ENCODE results near the gene MRPL34. TPM values are rescaled to one million over a fixed set of nuclear protein-coding genes. Genes with fewer than 3 reads are reported as not detected.
A peak's percentile ranks its signal among the peaks of the same experiment; 100 is the strongest.

MRPL34 gene
- total and polyA plus RNA-seq, 9 of the 15 experiments (the other 6 are each of a cell fraction or from before 2014, with no cell fraction given), result 11.5 to 256 (median 72.5) TPM

- Histone ChIP-seq H3K4me1 (replicated peaks in 1 of 2; ENCODE audit: control insufficient read depth in 2 of 2, insufficient read depth in 2 of 2, low read length in 2 of 2) (peaks cover 3 to 57% of the 10 kb centered on the region in 2 experiments; a peak in 4 of 5 replicates), H3K9me3 (replicated peaks; ENCODE audit: control insufficient read depth, insufficient read depth, low read depth, low read length) (no peaks in the 10 kb centered on the region), H3K79me2 (ENCODE audit: control insufficient read depth, insufficient read depth, low read length) (no peaks in the 10 kb centered on the region), H3K9me1 (ENCODE audit: control insufficient read depth, insufficient read depth, low read length) (peaks cover 4% of the 10 kb centered on the region), H3K36me3 (ENCODE audit: control insufficient read depth, insufficient read depth, low read length) (peaks cover 29% of the 10 kb centered on the region), H3K4me2 (ENCODE audit: insufficient read depth, low read length) (no peak overlapping the region), H3K27ac (ENCODE audit: extremely low read depth, low read depth, low read length) (no peak overlapping the region), H4K20me1 (replicated peaks; ENCODE audit: control insufficient read depth, insufficient read depth, low read length) (no peaks in the 10 kb centered on the region; the same call in 1 of the 2 replicates), H3K4me3 (no peak overlapping the region), H2AFZ (ENCODE audit: low read depth, low read length) (no peak overlapping the region), H3K27me3 (ENCODE audit: control insufficient read depth in 2 of 2, insufficient read depth in 2 of 2, low read length in 2 of 2) (no peaks in the 10 kb centered on the region), H3K9ac (ENCODE audit: insufficient read depth in 1 of 2, low read depth in 2 of 2, low read length in 2 of 2) (no peak overlapping the region)
- DNase-seq (ENCODE audit: extremely low read depth in 1 of 4, low spot score in 3 of 4), result no peak
- 87% methylated on average over 16 of the region's 20 CpGs for WGBS (ENCODE audit: insufficient coverage, low coverage, missing lambda C conversion rate)
- no TSS peak for BruUV-seq (replicated peaks)
- ATAC-seq, result no peak
- in situ Hi-C loops (cut with MboI), result no loop called here
- intact Hi-C loops (cut with micrococcal nuclease), result no loop called here
- TF ChIP-seq ZNF263 (CRISPR knock-in tag; IDR thresholded peaks at IDR 0.05; ENCODE audit: borderline replicate concordance) (peak; percentile 49; the same call in 1 of the 2 replicates), ZBTB33 (CRISPR knock-in tag; IDR thresholded peaks at IDR 0.05) (peak; percentile 97), HCFC1 (IDR thresholded peaks at IDR 0.05; ENCODE audit: low read depth, low read length) (no peak), PURB (CRISPR knock-in tag; IDR thresholded peaks at IDR 0.05; ENCODE audit: low read depth) (no peak), IRF2 (CRISPR knock-in tag; IDR thresholded peaks at IDR 0.05) (no peak)
- CTCF ChIA-PET (ENCODE audit: low intra/inter-chr PET ratio), result no interaction called here
- POLR2A ChIA-PET, result interaction anchor here (0.5 to 6.9 kb wide), 4 partner anchors 9 to 64 kb away, joined by 3 to 41 read pairs (median 4); partner anchors contain the start of genes ANO8 and DDA1
- FAIRE-seq, result no peak
Observed at GRCh38 chr19:17325133-17325532, 19.5 kb downstream of the MRPL34 start.

Measured in K562 (cell line).